Measurements from ENCODE around the gene CCDC178. TPM values are rescaled to one million over a fixed set of nuclear protein-coding genes. Genes with fewer than 3 reads are reported as not detected.
"Not testable (repeated sequence)": the region's sequence is repeated elsewhere in the genome, so short reads cannot be mapped to it uniquely, and the experiment has no call there.

The CCDC178 gene
- total RNA-seq, 1 experiment from 2014 or later: 0.13 TPM

- DNase-seq (ENCODE audit: low read depth, low spot score): no peak
- in situ Hi-C loops (cut with HindIII; ENCODE audit: low pct_unique_long_range_greater_than_20kb, low sequenced_read_pairs): no loop called here
Observed at GRCh38 chr18:32983721-32984120, 456.8 kb downstream of the CCDC178 start.

GRCh38 chr18:32980896-32981295, 459.6 kb downstream of the CCDC178 start:
- no peak for DNase-seq (ENCODE audit: low read depth, low spot score)
- in situ Hi-C loops (cut with HindIII; ENCODE audit: low pct_unique_long_range_greater_than_20kb, low sequenced_read_pairs): no loop called here

- in situ Hi-C loops (cut with HindIII; ENCODE audit: low pct_unique_long_range_greater_than_20kb, low sequenced_read_pairs): no loop called here
- no peak for DNase-seq (ENCODE audit: low read depth, low spot score)
Observed at GRCh38 chr18:32975501-32975900, 465.0 kb downstream of the CCDC178 start.

DNA sequence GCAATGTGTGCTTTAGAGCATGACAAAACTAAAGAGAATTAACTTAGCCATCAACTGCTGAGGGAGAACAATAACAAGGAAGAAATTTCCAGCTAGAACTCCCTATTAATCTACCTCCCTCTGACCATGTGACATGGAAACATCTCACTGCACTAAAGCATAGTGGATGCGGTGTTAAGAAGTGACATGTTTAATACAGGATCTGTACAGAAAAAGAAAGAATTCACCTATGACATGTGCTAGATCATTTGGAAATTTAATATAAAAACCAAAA, 465.4 kb downstream of the CCDC178 start:
- DNase-seq (ENCODE audit: low read depth, low spot score): no peak
- in situ Hi-C loops (cut with HindIII; ENCODE audit: low pct_unique_long_range_greater_than_20kb, low sequenced_read_pairs): no loop called here

DNA sequence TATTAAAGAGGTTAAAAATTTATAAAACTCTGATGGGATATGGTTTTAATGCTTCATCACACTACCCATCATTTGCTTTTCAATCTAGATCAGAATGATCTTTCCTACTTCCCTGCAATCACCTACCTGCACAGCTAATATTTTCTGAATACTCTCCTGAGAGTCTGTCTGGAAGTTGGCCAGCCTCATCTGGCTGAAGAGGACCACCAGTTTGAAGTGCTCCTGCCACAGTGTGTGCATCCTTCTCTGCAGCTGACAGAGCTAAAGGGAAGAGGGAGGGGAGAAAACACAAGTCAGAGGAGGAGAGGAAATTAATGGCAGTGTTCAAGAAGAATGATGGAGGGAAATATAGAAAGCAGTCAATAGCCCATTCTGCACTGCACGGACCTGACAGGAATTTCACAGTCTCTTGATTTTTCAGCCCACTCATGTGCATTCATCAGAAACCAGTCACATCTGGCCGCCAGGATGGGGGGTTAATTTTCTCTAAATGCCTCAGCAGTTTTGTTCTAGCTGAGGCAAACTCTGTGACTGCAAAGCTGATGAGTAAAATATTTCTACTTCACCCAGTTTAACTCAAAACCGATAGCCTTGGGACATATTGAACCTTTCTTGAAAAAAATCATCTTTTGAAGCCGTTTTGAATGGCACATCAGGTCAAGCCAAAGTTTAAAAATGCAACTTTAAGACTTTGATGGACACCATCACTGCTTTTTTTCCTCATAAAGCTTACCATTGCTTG, 465.9 kb downstream of the CCDC178 start:
- DNase-seq (ENCODE audit: low read depth, low spot score): no peak
- in situ Hi-C loops (cut with HindIII; ENCODE audit: low pct_unique_long_range_greater_than_20kb, low sequenced_read_pairs): no loop called here

DNA sequence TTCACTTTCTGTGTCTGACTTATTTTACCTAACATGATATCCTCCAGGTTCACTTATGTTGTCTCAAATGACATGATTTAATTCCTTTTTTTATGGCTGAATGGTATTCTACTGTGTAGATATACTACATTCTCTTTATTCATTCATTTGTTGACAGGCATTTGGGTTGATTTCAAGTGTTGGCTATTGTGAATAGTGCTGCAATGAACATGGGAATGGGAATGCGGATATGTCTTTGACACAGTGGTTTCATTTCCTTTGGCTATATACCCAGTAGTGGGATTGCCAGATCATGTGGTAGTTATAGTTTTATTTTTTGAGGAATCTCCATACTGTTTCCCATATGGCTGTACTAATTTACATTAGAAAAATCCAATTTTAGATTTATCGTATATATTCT, 472.3 kb downstream of the CCDC178 start:
- no peak for DNase-seq (ENCODE audit: low read depth, low spot score)
- in situ Hi-C loops (cut with HindIII; ENCODE audit: low pct_unique_long_range_greater_than_20kb, low sequenced_read_pairs): no loop called here

DNA sequence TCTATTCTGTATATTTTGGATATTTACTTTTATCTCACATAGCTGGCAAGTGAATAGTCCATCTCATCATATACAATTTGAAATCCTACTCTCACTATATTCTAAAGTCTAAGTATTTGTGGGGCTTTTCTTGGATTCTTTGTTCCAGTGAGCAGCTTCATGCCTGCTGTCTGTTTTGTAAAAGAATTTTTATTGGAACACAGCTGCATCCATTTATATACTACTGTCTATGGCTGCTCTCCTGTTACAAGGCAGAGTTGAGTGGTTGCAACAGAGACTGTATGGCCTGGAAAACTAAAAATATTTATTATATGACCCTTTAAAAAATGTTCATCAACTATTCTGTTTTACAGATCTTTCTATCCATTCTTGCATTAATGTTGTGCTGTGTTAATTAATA, 474.4 kb downstream of the CCDC178 start:
- in situ Hi-C loops (cut with HindIII; ENCODE audit: low pct_unique_long_range_greater_than_20kb, low sequenced_read_pairs): no loop called here

GRCh38 chr18:32961538-32961937, 479.0 kb downstream of the CCDC178 start:
- in situ Hi-C loops (cut with HindIII; ENCODE audit: low pct_unique_long_range_greater_than_20kb, low sequenced_read_pairs): no loop called here
- DNase-seq (ENCODE audit: low read depth, low spot score): no peak

More for the DNA sequence above, 474.4 kb downstream of the CCDC178 start:
- no peak for DNase-seq (ENCODE audit: low read depth, low spot score)

DNA sequence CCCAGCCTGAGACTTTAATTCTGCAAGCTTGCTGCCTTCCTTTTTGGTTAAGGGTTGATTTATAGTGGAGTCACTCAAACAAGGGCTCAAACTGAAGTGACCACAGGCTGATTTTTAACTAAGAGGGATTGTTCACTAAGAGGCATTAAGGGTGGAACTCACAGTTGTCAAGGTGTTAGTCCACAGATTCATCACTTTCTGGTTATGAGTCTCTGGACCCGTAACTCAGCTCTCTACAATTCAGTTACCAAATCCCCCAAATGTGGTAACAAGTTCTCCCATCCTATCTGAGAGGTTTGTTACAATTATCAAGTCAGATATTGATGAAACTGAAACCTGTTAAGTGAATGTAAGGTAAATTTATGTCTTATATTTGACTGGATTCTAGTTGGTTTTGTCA, 481.8 kb downstream of the CCDC178 start:
- no peak for DNase-seq (ENCODE audit: low read depth, low spot score)
- in situ Hi-C loops (cut with HindIII; ENCODE audit: low pct_unique_long_range_greater_than_20kb, low sequenced_read_pairs): no loop called here

DNA sequence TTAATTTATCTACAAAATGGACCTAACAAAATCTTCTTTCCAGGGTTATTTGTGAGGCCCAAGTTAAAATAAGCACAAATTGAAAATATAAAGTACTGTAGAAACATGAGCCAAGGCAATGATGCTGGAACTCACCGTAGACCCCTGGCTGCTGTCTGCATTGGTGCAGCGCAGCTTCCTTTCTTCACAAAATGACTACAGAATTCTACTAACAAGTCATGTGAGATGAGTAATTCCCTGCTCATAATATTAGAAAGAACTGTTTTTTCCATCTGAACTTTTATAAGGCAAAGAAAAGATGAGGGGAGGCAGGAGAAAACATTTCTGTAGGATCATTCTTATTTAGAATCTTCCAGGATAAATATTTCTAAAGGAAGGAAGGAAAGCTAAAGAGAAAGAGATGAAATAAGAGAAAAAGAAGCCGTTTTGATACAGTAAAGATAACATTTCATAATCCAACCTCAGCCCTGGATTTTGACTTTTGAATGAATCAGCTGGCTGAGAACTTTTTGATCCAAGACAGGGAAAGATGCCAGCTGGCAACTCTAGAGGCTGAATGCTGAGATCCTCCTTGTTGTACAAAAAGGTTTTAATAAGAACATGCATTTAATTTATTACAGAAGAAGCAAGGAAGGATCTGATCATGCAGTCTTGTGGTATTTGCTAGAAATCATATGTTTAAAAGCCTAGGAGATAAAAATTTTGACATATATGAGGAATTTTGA, 483.8 kb downstream of the CCDC178 start:
- DNase-seq (ENCODE audit: low read depth, low spot score): peak; percentile 59
- in situ Hi-C loops (cut with HindIII; ENCODE audit: low pct_unique_long_range_greater_than_20kb, low sequenced_read_pairs): no loop called here

- DNase-seq (ENCODE audit: low read depth, low spot score); in situ Hi-C loops (cut with HindIII; ENCODE audit: low pct_unique_long_range_greater_than_20kb, low sequenced_read_pairs): not testable (repeated sequence)
Observed at GRCh38 chr18:32952318-32952717, 488.2 kb downstream of the CCDC178 start.

- no peak for DNase-seq (ENCODE audit: low read depth, low spot score)
- in situ Hi-C loops (cut with HindIII; ENCODE audit: low pct_unique_long_range_greater_than_20kb, low sequenced_read_pairs): no loop called here
Observed at GRCh38 chr18:32937597-32937996, 502.9 kb downstream of the CCDC178 start.

GRCh38 chr18:32937066-32937465, 503.5 kb downstream of the CCDC178 start:
- in situ Hi-C loops (cut with HindIII; ENCODE audit: low pct_unique_long_range_greater_than_20kb, low sequenced_read_pairs): no loop called here
- DNase-seq (ENCODE audit: low read depth, low spot score): no peak

DNA sequence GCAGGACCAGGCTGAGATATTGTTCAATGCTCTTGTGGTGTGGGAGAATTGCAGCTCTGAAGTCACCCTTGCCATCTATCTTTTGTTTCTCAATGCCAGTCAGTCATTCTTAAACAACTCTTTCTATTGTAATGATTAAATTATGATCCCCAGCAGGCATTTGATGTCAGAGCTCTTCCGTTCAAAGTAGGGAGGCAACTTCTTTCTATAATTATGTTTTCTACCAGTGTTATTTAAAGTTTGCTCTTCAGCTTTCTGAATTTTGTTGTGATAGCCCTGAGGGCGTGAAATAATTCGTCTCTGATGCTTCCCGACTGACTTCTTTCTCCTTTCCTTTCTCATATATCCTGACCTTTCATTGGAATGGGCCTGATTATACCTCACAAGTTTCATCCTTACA, 506.3 kb downstream of the CCDC178 start:
- peak; percentile 84 for DNase-seq (ENCODE audit: low read depth, low spot score)
- in situ Hi-C loops (cut with HindIII; ENCODE audit: low pct_unique_long_range_greater_than_20kb, low sequenced_read_pairs): no loop called here

DNA sequence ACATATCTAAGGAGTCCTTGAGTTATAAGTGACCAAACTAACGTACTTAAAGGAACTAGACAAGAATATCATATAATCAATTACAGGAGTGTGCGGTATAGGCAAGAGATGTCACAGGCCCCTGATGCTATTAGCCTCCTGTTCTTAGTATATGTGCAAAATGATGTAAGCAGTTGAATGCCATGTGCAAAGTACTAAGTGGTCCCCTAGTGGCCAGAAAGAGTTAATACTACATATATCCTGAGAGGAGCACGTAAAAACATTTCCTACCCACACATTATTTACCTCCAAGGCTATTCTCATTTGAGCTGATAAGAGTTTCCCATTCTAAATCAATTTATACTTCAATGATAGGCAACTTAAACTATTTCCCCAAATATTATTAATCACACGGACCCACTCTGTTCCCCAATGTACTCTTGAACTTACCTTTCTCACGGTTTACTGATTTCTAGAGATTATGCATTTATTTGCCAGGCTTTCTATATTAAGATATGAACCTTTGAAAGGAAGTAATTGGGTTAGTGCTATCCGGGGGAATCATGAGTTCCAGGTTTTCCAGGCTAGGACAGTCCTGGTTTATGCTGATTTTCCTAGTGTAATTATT, 509.7 kb downstream of the CCDC178 start:
- in situ Hi-C loops (cut with HindIII; ENCODE audit: low pct_unique_long_range_greater_than_20kb, low sequenced_read_pairs): no loop called here
- peak; percentile 62 for DNase-seq (ENCODE audit: low read depth, low spot score)

DNA sequence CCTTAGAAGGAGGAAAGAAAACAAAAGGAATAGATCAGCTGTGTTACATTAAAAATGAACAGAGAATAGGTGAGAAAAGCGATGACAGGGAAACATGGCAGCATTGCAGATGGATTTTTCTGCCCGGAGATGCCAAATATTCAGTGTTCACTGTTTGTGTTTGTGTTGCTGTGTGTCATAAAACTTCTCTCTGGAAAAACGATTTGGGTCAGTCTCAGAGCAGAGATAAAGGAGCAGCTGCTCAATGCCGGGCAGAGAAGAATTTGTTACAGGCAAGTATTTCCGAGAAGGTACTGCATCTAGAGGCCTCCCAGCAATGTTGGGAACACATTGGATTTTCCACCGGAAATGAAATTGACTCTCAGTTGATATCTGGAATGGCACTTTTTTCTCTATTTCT, 511.3 kb downstream of the CCDC178 start:
- in situ Hi-C loops (cut with HindIII; ENCODE audit: low pct_unique_long_range_greater_than_20kb, low sequenced_read_pairs): no loop called here
- DNase-seq (ENCODE audit: low read depth, low spot score): no peak

DNA sequence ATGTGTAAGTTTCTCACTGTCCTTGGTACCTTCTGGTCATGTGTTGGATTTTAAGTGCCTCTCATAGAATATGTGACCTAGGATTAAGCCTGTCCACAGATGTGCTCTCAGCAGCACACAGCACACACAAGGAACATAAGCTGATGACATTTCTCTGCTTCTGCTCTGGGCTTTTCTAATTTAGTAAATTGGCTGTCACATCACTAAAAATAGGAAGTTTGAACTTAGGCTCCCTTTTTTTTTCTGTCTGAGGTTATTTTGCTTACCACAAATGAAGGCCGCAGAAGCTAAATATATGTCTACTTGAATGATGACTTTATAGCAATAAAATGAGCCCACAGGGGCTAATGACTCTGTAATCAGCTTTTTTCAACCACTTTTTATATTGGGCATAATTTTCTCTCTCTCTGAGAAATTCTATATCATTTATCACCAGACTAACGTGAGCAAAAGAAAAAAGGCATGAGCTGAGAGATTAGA, 517.5 kb downstream of the CCDC178 start:
- in situ Hi-C loops (cut with HindIII; ENCODE audit: low pct_unique_long_range_greater_than_20kb, low sequenced_read_pairs): no loop called here
- no peak for DNase-seq (ENCODE audit: low read depth, low spot score)

DNA sequence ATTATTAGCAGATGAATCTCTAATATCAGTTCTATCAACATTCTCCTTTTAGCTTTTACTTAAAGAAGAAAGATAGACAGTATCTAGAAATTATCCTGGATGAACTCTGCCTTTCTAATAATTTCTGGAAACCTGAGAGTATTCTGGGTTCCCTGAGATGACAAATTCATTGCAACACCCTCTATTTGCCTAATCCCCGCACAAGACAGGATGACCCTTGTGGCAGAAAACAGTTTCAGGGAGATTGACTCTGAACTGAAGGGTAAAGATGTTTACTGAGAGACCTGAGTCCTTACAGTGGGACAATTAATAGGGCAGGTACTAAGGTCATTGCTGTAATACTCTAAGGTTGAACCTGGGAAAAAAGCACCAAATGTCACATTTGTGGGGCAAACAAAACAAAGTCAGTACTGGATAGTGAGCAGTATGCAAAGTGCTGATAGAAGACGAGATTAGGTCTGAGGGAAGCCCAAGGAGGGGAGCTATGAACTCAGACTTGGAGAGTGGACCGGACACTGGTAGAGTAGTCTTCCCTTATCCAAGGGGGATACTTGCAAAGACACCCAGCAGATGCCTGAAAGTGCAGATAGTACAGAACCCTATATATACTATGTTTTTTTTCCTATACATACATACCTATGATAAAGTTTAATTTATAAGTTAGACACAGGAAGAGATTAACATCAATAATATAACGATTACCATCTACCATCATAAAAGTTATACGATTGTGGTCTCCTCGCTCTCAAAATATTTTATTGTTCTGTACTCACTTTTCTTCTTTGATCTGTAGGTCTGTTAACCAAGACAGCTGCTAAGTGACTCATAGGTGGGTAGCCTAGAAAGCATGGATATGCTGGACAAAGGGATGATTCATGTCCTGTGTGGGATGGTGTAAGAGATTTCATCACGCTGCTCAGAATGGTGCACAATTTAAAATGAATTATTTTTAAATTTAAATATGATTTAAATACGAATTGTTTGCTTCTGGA, 519.4 kb downstream of the CCDC178 start:
- in situ Hi-C loops (cut with HindIII; ENCODE audit: low pct_unique_long_range_greater_than_20kb, low sequenced_read_pairs): no loop called here
- DNase-seq (ENCODE audit: low read depth, low spot score): peak; percentile 79
